Muscle layer of colon (tissue), 2 donors: ENCODE results near the gene ZNF341.
"Not testable (repeated sequence)": the region's sequence is repeated elsewhere in the genome, so short reads cannot be mapped to it uniquely, and the experiment has no call there.

Source experiments
- H3K27ac ChIP-seq: one replicate; pipeline ENCODE4 v1.7.0; 2013; ENCODE audit warnings: low read depth, mild to moderate bottlenecking, low read length, moderate library complexity
- H3K27me3 ChIP-seq, 2 donors: one replicate each; pipeline ENCODE4 v1.7.0; 2013; ENCODE audit warnings: low read length in 2 of 2, mild to moderate bottlenecking in 2 of 2; ENCODE audit not compliant: insufficient read depth in 2 of 2, control insufficient read depth in 1 of 2
- H3K36me3 ChIP-seq: one replicate; pipeline ENCODE4 v1.7.0; 2013; ENCODE audit warnings: mild to moderate bottlenecking, low read length; ENCODE audit not compliant: insufficient read depth
- H3K4me1 ChIP-seq: one replicate; pipeline ENCODE4 v1.7.0; 2013; ENCODE audit warnings: mild to moderate bottlenecking, low read length; ENCODE audit not compliant: insufficient read depth
- H3K4me3 ChIP-seq, 2 donors: one replicate each; pipeline ENCODE4 v1.7.0; 2013; ENCODE audit warnings: low read length in 2 of 2, low read depth in 1 of 2, mild to moderate bottlenecking in 1 of 2, moderate library complexity in 1 of 2
- H3K9ac ChIP-seq: one replicate; pipeline ENCODE4 v1.7.0; 2013; ENCODE audit warnings: low read length
- H3K9me3 ChIP-seq: one replicate; pipeline ENCODE4 v1.7.0; 2013; ENCODE audit warnings: mild to moderate bottlenecking, low read length
- donor health status: abdominal sarcoma.
- donor health status: Adenocarcinoma of cecum.

ZNF341 gene

GRCh38 chr20:33791540-33791939 lies 59.7 kb downstream of the ZNF341 start:
- no peaks in the 10 kb centered on the region for H3K9me3 ChIP-seq
- no peaks in the 10 kb centered on the region for H3K27me3 ChIP-seq
- peaks cover 56% of the 10 kb centered on the region for H3K4me1 ChIP-seq
- H3K9ac ChIP-seq = no peak overlapping the region
- H3K27ac ChIP-seq = peak overlapping the region; percentile 3
- H3K36me3 ChIP-seq = no peaks in the 10 kb centered on the region
- no peak overlapping the region for H3K4me3 ChIP-seq

DNA sequence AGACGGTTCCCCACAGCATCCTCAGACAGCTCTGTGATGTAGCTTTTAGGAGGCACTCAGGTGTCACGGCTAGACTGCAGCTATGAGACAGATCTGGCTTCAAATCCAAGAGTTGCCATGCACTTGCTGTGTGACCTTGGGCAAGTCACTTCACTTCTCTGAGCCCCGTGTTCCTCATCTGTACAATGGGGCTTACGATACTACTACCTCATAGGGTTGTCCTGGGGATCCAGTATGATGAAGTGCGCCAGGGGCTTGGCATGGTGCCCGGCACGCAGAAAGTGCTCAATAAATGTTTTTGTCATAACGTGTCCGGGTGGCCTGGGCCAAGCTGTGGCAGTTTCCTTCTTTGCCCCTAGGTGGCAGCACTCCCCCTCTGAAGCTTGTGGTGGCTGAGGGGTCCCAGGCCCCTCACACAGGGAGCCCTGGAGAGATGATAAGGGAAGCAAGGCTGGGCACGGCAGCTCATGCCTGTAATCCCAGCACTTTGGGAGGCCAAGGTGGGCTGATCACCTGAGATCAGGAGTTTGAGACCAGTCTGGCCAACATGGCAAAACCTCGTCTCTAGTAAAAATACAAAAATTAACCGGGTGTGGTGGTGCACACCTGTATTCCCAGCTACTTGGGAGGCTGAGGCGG lies 60.3 kb downstream of the ZNF341 start:
- Histone ChIP-seq H3K9me3 (no peaks in the 10 kb centered on the region), H3K4me3 (no peak overlapping the region), H3K27me3 (no peaks in the 10 kb centered on the region), H3K9ac (no peak overlapping the region), H3K36me3 (no peaks in the 10 kb centered on the region), H3K4me1 (peaks cover 56% of the 10 kb centered on the region), H3K27ac (no peak overlapping the region)

- H3K36me3 ChIP-seq, H3K9me3 ChIP-seq, H3K27me3 ChIP-seq: not testable (repeated sequence)
- H3K4me3 ChIP-seq = peak overlapping the region in 1 of 2 donors; percentile 17
- H3K9ac ChIP-seq = peak overlapping the region; percentile 9
- peak overlapping the region; percentile 74 for H3K27ac ChIP-seq
- peaks cover 56% of the 10 kb centered on the region for H3K4me1 ChIP-seq
Measured at GRCh38 chr20:33792598-33792989, 60.8 kb downstream of the ZNF341 start.

GRCh38 chr20:33793011-33793931 lies 61.5 kb downstream of the ZNF341 start:
- peaks cover 56% of the 10 kb centered on the region for H3K4me1 ChIP-seq
- no peaks in the 10 kb centered on the region for H3K9me3 ChIP-seq
- no peaks in the 10 kb centered on the region for H3K36me3 ChIP-seq
- peak overlapping the region; percentile 9 for H3K9ac ChIP-seq
- peak overlapping the region; percentile 74 for H3K27ac ChIP-seq
- H3K4me3 ChIP-seq = peak overlapping the region in 1 of 2 donors; percentile 17
- H3K27me3 ChIP-seq = no peaks in the 10 kb centered on the region

DNA sequence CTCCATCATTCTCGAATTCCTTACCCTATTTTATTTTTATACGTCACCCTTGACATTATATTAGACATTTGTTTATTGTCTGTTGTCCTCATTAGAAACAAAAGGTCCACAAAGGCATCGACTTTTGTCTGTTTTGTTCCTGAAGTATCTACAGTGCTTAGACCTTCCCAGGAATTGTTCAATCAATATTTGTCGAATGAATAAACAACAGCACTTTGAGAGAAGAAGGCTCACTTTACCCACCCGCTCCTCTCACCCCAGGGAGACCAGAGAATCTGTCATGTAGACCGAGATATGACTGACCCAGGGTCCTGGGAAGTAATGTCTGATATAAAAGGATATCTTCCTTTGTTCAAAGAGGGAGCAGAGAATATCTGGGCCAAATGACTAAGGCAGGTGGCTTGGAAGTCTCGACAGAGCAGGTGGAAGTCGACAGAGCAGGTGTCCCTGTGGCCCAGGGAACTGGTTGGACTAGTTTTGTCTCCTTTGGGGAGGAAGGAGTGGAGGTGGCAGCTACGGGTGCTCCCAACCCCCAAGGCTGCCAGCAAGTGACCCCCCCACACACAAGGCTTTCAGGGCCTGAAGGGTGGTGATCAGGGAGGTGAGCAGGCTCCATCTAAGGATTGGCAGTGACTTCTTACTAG lies 64.6 kb downstream of the ZNF341 start:
- Histone ChIP-seq H3K27ac (no peak overlapping the region), H3K27me3 (no peaks in the 10 kb centered on the region), H3K9me3 (no peaks in the 10 kb centered on the region), H3K36me3 (no peaks in the 10 kb centered on the region), H3K9ac (no peak overlapping the region), H3K4me3 (no peak overlapping the region), H3K4me1 (peaks cover 28% of the 10 kb centered on the region)

- no peak overlapping the region for H3K9ac ChIP-seq
- no peak overlapping the region for H3K4me3 ChIP-seq
- H3K27me3 ChIP-seq = no peaks in the 10 kb centered on the region
- H3K4me1 ChIP-seq = peaks cover 22% of the 10 kb centered on the region
- H3K9me3 ChIP-seq = no peaks in the 10 kb centered on the region
- no peak overlapping the region for H3K27ac ChIP-seq
- H3K36me3 ChIP-seq = no peaks in the 10 kb centered on the region
Measured at GRCh38 chr20:33796907-33797544, 65.2 kb downstream of the ZNF341 start.

- H3K27ac ChIP-seq = no peak overlapping the region
- no peaks in the 10 kb centered on the region for H3K36me3 ChIP-seq
- no peak overlapping the region for H3K4me3 ChIP-seq
- no peaks in the 10 kb centered on the region for H3K9me3 ChIP-seq
- no peaks in the 10 kb centered on the region for H3K27me3 ChIP-seq
- H3K4me1 ChIP-seq = peaks cover 11% of the 10 kb centered on the region
- no peak overlapping the region for H3K9ac ChIP-seq
Measured at GRCh38 chr20:33798444-33798843, 66.6 kb downstream of the ZNF341 start.

GRCh38 chr20:33803921-33804337 lies 72.1 kb downstream of the ZNF341 start:
- Histone ChIP-seq H3K27me3 (no peaks in the 10 kb centered on the region), H3K9me3 (no peaks in the 10 kb centered on the region), H3K9ac (no peak overlapping the region), H3K4me1 (peaks cover 8% of the 10 kb centered on the region), H3K4me3 (no peak overlapping the region), H3K27ac (no peak overlapping the region), H3K36me3 (no peaks in the 10 kb centered on the region)

DNA sequence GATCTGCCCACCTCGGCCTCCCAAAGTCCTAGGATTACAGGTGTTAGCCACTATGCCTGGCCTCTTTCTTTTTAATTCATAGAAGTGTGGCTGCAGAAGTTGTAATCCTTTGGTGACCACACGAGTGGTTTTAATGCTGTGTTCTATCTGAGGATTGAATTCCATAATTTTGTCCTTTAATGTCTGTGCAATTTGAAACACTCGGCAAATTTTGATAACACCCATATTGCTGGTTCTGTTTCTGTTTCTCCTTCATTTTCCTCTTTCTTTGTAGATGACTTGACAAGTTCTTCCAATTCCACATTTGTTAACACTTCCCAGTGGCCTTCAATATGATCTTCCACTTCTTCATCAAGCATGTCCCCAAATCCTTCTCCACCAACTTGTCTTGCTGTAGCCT lies 76.6 kb downstream of the ZNF341 start:
- Histone ChIP-seq H3K27ac (no peak overlapping the region), H3K4me3 (no peak overlapping the region), H3K27me3 (no peaks in the 10 kb centered on the region), H3K9me3 (no peaks in the 10 kb centered on the region), H3K36me3 (no peaks in the 10 kb centered on the region), H3K4me1 (peaks cover 27% of the 10 kb centered on the region), H3K9ac (no peak overlapping the region)

DNA sequence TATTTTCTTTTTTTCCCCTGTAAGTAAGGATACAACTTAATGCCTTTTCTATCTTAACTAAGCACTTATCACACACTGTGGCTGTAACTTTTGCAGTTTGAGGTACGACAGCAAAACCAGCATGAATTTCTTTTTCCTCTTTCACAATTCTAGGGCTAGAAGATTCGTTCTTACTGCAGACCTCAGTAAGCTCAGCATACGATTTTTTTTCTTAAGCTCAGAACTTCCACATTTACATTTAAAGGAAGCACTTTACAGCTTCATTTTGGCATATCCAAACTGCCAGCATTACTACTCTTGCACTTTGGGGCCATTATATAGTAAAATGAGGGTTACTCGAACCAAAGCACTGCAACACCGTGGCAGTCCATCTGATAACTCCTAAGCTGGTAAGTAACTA lies 78.5 kb downstream of the ZNF341 start:
- H3K27me3 ChIP-seq = no peaks in the 10 kb centered on the region
- no peaks in the 10 kb centered on the region for H3K36me3 ChIP-seq
- no peak overlapping the region for H3K9ac ChIP-seq
- H3K4me1 ChIP-seq = peaks cover 38% of the 10 kb centered on the region
- no peak overlapping the region for H3K4me3 ChIP-seq
- no peak overlapping the region for H3K27ac ChIP-seq
- H3K9me3 ChIP-seq = no peaks in the 10 kb centered on the region
